Forelimb muscle (tissue), 1 donor: ENCODE results near the gene PAOX. TPM values are rescaled to one million over a fixed set of nuclear protein-coding genes. Genes with fewer than 3 reads are reported as not detected.

Source experiments
- DNase-seq: peaks from one replicate; pipeline ENCODE4 v3.0.0-alpha.2; 2013; ENCODE audit warnings: low read depth
- polyA plus RNA-seq: library from polyadenylated mRNA; unstranded; fragments of 120-200 nt; gene quantifications from one replicate; pipeline ENCODE4 v1.2.1, GENCODE V29; 2013; ENCODE audit not compliant: insufficient read length

Gene PAOX
- polyA plus RNA-seq: 2.5 TPM

GRCh38 chr10:133379152-133379800 is at the start of gene PAOX:
TSS of gene PAOX (plus strand) at chr10:133379262. CDS start at chr10:133379317, 55 bp downstream.
- no peak for DNase-seq

GRCh38 chr10:133329491-133330202 is 49.4 kb upstream of the PAOX start:
- DNase-seq: peak; percentile 64

GRCh38 chr10:133332936-133333699 is 45.9 kb upstream of the PAOX start:
- no peak for DNase-seq

- no peak for DNase-seq
Measured at GRCh38 chr10:133334503-133335245, 44.4 kb upstream of the PAOX start.

- DNase-seq: peak; percentile 28
Measured at GRCh38 chr10:133335246-133336117, 43.6 kb upstream of the PAOX start.

- DNase-seq: no peak
Measured at GRCh38 chr10:133336118-133336576, 42.9 kb upstream of the PAOX start.

- DNase-seq: no peak
Measured at GRCh38 chr10:133336577-133337369, 42.3 kb upstream of the PAOX start, which contains the start of gene CALY. TSS of gene CALY (minus strand) at chr10:133336896. CDS start at chr10:133328989, 7,907 bp downstream.

GRCh38 chr10:133337370-133337725 is 41.7 kb upstream of the PAOX start:
- DNase-seq: no peak

- DNase-seq: no peak
Measured at GRCh38 chr10:133338080-133339071, 40.7 kb upstream of the PAOX start.

- no peak for DNase-seq
Measured at GRCh38 chr10:133339708-133340380, 39.2 kb upstream of the PAOX start.

- no peak for DNase-seq
Measured at GRCh38 chr10:133341983-133342382, 37.1 kb upstream of the PAOX start.

GRCh38 chr10:133342942-133343341 is 36.1 kb upstream of the PAOX start:
- no peak for DNase-seq

GRCh38 chr10:133343558-133343957 is 35.5 kb upstream of the PAOX start:
- no peak for DNase-seq

- DNase-seq: no peak
Measured at GRCh38 chr10:133344236-133344635, 34.8 kb upstream of the PAOX start.

GRCh38 chr10:133346413-133346812 is 32.6 kb upstream of the PAOX start:
- no peak for DNase-seq

- DNase-seq: no peak
Measured at GRCh38 chr10:133347710-133348517, 31.1 kb upstream of the PAOX start.

- no peak for DNase-seq
Measured at GRCh38 chr10:133349160-133349568, 29.9 kb upstream of the PAOX start.
